CD14-positive monocyte (primary cell): ENCODE data around the gene CHRNB4. TPM values are rescaled to one million over a fixed set of nuclear protein-coding genes. Genes with fewer than 3 reads are reported as not detected.

ENCODE experiments used
- DNase-seq, 3 donors: peaks; one replicate each; pipeline ENCODE4 v3.0.0-alpha.2; 2011 to 2022
- H2AFZ ChIP-seq: 2 replicates; pipeline ENCODE4 v1.6.0; 2012; ENCODE audit warnings: mild to moderate bottlenecking, low read depth, low read length, inconsistent platforms; ENCODE audit not compliant: insufficient read depth, poor library complexity, severe bottlenecking
- H3K27ac ChIP-seq, 2 donors: 1 replicate in 1 of 2; 2 replicates in 1 of 2; pipeline ENCODE4 v1.5.1; 2012 to 2013; ENCODE audit warnings: low read length in 2 of 2, control low read depth in 1 of 2, inconsistent platforms in 1 of 2, low read depth in 1 of 2, mild to moderate bottlenecking in 1 of 2
- H3K27me3 ChIP-seq, 2 donors: one replicate each; pipeline versions ENCODE4 v1.6.0 to v1.6.1; 2011 to 2013; ENCODE audit warnings: low read length in 2 of 2; ENCODE audit not compliant: control insufficient read depth in 2 of 2, insufficient read depth in 2 of 2
- H3K36me3 ChIP-seq, 2 donors: replicated peaks in 1 of 2; 1 replicate in 1 of 2; 2 replicates in 1 of 2; pipeline versions ENCODE4 v1.5.1 to v1.6.1; 2012 to 2013; ENCODE audit warnings: low read length in 2 of 2, control low read depth in 1 of 2, inconsistent platforms in 1 of 2, mild to moderate bottlenecking in 1 of 2; ENCODE audit not compliant: insufficient read depth in 2 of 2, control insufficient read depth in 1 of 2
- H3K4me1 ChIP-seq, 2 donors: 1 replicate in 1 of 2; 2 replicates in 1 of 2; pipeline versions ENCODE4 v1.5.1 to v1.6.1; 2012 to 2013; ENCODE audit warnings: low read length in 2 of 2, control low read depth in 1 of 2, inconsistent platforms in 1 of 2, mild to moderate bottlenecking in 1 of 2, moderate library complexity in 1 of 2; ENCODE audit not compliant: insufficient read depth in 2 of 2, control insufficient read depth in 1 of 2
- H3K4me2 ChIP-seq: replicated peaks from 2 replicates; pipeline ENCODE3; 2012; ENCODE audit warnings: low read length, moderate library complexity, mild to moderate bottlenecking; ENCODE audit not compliant: poor library complexity, severe bottlenecking; ENCODE audit errors: extremely low read depth
- H3K4me3 ChIP-seq, 3 experiments: fragments of 200-600 bp in 1 of 3; sonication (generic) in 1 of 3; replicated peaks in 1 of 3; 1 replicate in 2 of 3; 2 replicates in 1 of 3; pipeline ENCODE4 v1.5.1; 2011 to 2013; ENCODE audit warnings: low read length in 3 of 3, mild to moderate bottlenecking in 3 of 3, control low read depth in 2 of 3, low read depth in 2 of 3, inconsistent platforms in 1 of 3, moderate library complexity in 1 of 3
- H3K79me2 ChIP-seq: 2 replicates; pipeline ENCODE4 v1.6.0; 2012; ENCODE audit warnings: mild to moderate bottlenecking, control low read depth, inconsistent platforms, low read length, moderate library complexity; ENCODE audit not compliant: insufficient read depth
- H3K9ac ChIP-seq: 2 replicates; pipeline ENCODE4 v1.6.0; 2017; ENCODE audit warnings: low read length, mild to moderate bottlenecking; ENCODE audit not compliant: insufficient read depth, poor library complexity, severe bottlenecking
- H3K9me3 ChIP-seq, 2 donors: replicated peaks in 1 of 2; 1 replicate in 1 of 2; 2 replicates in 1 of 2; pipeline versions ENCODE4 v1.5.1 to v1.6.1; 2012 to 2013; ENCODE audit warnings: low read length in 2 of 2, control low read depth in 1 of 2; ENCODE audit not compliant: control insufficient read depth in 1 of 2, insufficient read depth in 1 of 2
- H4K20me1 ChIP-seq: 2 replicates; pipeline ENCODE4 v1.6.0; 2012; ENCODE audit warnings: mild to moderate bottlenecking, low read length, control low read depth, moderate library complexity; ENCODE audit not compliant: insufficient read depth
- H3K27ac Mint-ChIP-seq, 7 donors: one replicate each; pipeline ENCODE4 v1.8.0; 2020; ENCODE audit warnings: mild to moderate bottlenecking in 7 of 7, mixed read lengths in 7 of 7, moderate library complexity in 6 of 7, inconsistent platforms in 2 of 7
- H3K27me3 Mint-ChIP-seq, 3 donors: one replicate each; pipeline ENCODE4 v1.8.0; 2021 to 2022; ENCODE audit warnings: low read depth in 3 of 3, mild to moderate bottlenecking in 3 of 3, mixed read lengths in 3 of 3, moderate library complexity in 3 of 3, inconsistent platforms in 1 of 3
- H3K36me3 Mint-ChIP-seq, 2 donors: one replicate each; pipeline ENCODE4 v1.8.0; 2020; ENCODE audit warnings: mixed read lengths in 2 of 2, inconsistent platforms in 1 of 2, mild to moderate bottlenecking in 1 of 2
- H3K4me1 Mint-ChIP-seq: one replicate; pipeline ENCODE4 v1.8.0; 2020; ENCODE audit warnings: mild to moderate bottlenecking, mixed read lengths
- H3K4me3 Mint-ChIP-seq, 2 donors: one replicate each; pipeline ENCODE4 v1.8.0; 2020; ENCODE audit warnings: mild to moderate bottlenecking in 2 of 2, mixed read lengths in 2 of 2, moderate library complexity in 1 of 2
- H3K9me3 Mint-ChIP-seq, 7 donors: one replicate each; pipeline ENCODE4 v1.8.0; 2020 to 2022; ENCODE audit warnings: mixed read lengths in 7 of 7, mild to moderate bottlenecking in 6 of 7, moderate library complexity in 6 of 7, inconsistent platforms in 2 of 7
- whole genome bisulfite sequencing: methylation state at CpG from one replicate; pipeline ENCODE4 v1.1.5; 2013; ENCODE audit warnings: missing lambda C conversion rate; ENCODE audit not compliant: insufficient coverage; 5-methylcytosine and 5-hydroxymethylcytosine counted together
- intact Hi-C, 2 donors: fragments of 100-400 bp; cut with micrococcal nuclease; formaldehyde crosslinking; loops; one replicate each; pipeline versions ENCODE4 v1.15.0 to v1.15.1; 2023
- polyA plus RNA-seq, 3 donors: library from polyadenylated mRNA; depleted of rRNA in 1 of 3; unstranded in 2 of 3; stranded (reverse) in 1 of 3; fragments of 300-500 nt in 2 of 3; fragments of >200 nt in 1 of 3; fragmentation: Illumina TruSeq in 2 of 3; gene quantifications; 1 replicate in 2 of 3; 2 replicates in 1 of 3; pipeline ENCODE4 v1.2.3, GENCODE V29; 2012 to 2021
- TF ChIP-seq, protein P1 (sequence below): fragments of 200-600 bp; IDR thresholded peaks from one replicate; pipeline ENCODE4 v1.8.0; 2022; ENCODE audit warnings: antibody characterized with exemption, mild to moderate bottlenecking

CHRNB4 gene
- polyA plus RNA-seq, 3 donors = not detected

DNA sequence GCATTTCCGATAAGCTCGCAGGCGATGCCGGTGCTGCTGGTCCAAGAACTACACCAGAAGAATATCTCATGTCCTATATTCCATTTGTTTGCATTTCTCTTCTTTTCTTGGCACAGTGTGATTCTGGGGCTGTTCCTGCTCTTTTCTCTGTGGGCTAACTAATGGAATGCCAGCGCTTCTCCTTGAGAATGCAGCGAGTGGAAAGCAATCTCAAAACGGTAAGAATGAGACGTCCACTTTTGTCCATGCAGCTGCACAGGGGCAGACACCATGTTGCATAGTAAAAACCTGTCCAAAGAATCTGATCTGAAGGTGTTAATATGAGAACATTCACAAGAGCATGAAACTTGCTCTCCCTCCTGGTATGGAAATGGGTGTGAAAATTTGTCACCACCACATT, 13.7 kb downstream of the CHRNB4 start:
- WGBS = 100% methylated on average over 2 of the region's 8 CpGs
- H3K4me3 ChIP-seq = no peak overlapping the region
- no peak overlapping the region for H3K4me2 ChIP-seq
- Mint-ChIP-seq H3K27ac (no peak overlapping the region), H3K27me3 (peaks cover 20 to 26% (median 21%) of the 10 kb centered on the region in 3 donors), H3K4me3 (no peak overlapping the region), H3K9me3 (no peaks in the 10 kb centered on the region), H3K4me1 (no peaks in the 10 kb centered on the region), H3K36me3 (no peaks in the 10 kb centered on the region)
- H2AFZ ChIP-seq = no peak overlapping the region
- no peaks in the 10 kb centered on the region for H4K20me1 ChIP-seq
- no peaks in the 10 kb centered on the region for H3K36me3 ChIP-seq
- peaks cover under 1 to 10% of the 10 kb centered on the region in 2 donors for H3K27me3 ChIP-seq
- intact Hi-C loops = no loop called here
- H3K9me3 ChIP-seq = no peaks in the 10 kb centered on the region
- H3K9ac ChIP-seq = no peak overlapping the region
- TF ChIP-seq, protein P1, sequence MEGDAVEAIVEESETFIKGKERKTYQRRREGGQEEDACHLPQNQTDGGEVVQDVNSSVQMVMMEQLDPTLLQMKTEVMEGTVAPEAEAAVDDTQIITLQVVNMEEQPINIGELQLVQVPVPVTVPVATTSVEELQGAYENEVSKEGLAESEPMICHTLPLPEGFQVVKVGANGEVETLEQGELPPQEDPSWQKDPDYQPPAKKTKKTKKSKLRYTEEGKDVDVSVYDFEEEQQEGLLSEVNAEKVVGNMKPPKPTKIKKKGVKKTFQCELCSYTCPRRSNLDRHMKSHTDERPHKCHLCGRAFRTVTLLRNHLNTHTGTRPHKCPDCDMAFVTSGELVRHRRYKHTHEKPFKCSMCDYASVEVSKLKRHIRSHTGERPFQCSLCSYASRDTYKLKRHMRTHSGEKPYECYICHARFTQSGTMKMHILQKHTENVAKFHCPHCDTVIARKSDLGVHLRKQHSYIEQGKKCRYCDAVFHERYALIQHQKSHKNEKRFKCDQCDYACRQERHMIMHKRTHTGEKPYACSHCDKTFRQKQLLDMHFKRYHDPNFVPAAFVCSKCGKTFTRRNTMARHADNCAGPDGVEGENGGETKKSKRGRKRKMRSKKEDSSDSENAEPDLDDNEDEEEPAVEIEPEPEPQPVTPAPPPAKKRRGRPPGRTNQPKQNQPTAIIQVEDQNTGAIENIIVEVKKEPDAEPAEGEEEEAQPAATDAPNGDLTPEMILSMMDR = no peak
- no peaks in the 10 kb centered on the region for H3K79me2 ChIP-seq
- H3K4me1 ChIP-seq = no peaks in the 10 kb centered on the region
- DNase-seq = no peak
- H3K27ac ChIP-seq = no peak overlapping the region

DNA sequence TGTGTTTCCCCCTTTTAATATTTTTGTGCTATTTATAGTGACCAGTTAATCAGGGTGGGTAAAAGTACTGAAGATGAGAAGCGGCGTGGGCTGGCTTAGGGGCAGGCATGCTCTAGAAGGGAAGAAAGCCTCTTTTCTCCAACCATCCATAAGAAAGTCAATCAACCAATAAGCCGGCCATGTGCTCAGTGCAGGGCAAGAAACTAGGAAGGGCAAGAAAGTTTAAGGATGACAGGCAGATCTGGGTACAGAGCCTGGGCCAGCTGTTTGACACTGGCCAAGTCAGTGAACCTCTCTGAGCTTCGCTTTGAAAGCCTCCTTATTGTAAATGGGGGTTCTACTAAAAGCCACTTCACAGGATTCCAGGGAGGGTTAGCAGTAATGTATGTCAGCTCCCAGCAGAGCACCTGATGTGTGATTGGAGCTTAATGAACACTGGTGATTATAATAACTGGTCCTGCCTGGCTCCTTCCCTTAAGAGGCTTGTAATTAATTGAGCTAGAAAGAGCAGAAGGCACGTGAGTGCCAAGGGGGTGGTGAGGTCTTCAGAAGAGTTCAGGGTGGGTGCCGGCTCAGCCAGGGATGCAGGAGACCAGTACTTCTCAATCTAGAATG, 14.5 kb downstream of the CHRNB4 start:
- no peaks in the 10 kb centered on the region for H4K20me1 ChIP-seq
- H3K36me3 ChIP-seq = no peaks in the 10 kb centered on the region
- H3K9ac ChIP-seq = no peak overlapping the region
- H3K4me3 ChIP-seq = no peak overlapping the region
- peaks cover 0 to 6% of the 10 kb centered on the region in 2 donors for H3K9me3 ChIP-seq
- no peaks in the 10 kb centered on the region for H3K79me2 ChIP-seq
- peaks cover 0 to 3% (median 0%) of the 10 kb centered on the region in 7 donors for H3K9me3 Mint-ChIP-seq
- no peak overlapping the region for H3K4me2 ChIP-seq
- no peaks in the 10 kb centered on the region for H3K4me1 Mint-ChIP-seq
- H3K36me3 Mint-ChIP-seq = peaks cover 0 to 3% of the 10 kb centered on the region in 2 donors
- no peak overlapping the region for H3K27ac Mint-ChIP-seq
- WGBS = 88% methylated on average over 2 of the region's 6 CpGs
- intact Hi-C loops = no loop called here
- no peak for DNase-seq
- TF ChIP-seq, protein P1 = no peak
- no peak overlapping the region for H2AFZ ChIP-seq
- H3K27ac ChIP-seq = no peak overlapping the region
- no peaks in the 10 kb centered on the region for H3K4me1 ChIP-seq
- H3K27me3 Mint-ChIP-seq = peaks cover 28 to 35% (median 28%) of the 10 kb centered on the region in 3 donors
- no peak overlapping the region for H3K4me3 Mint-ChIP-seq
- H3K27me3 ChIP-seq = peaks cover 8 to 18% of the 10 kb centered on the region in 2 donors
